Esophagus muscularis mucosa (tissue), 3 donors: ENCODE data around the gene MRPL38.

Experiments used
- CTCF ChIP-seq, 3 experiments: fragments of 200-600 bp in 2 of 3; fragments of 450-650 bp in 1 of 3; sonication (generic) in 2 of 3; IDR thresholded peaks; one replicate each; pipeline ENCODE4 v1.5.1; 2017 to 2019; ENCODE audit warnings: antibody characterized with exemption in 3 of 3, mild to moderate bottlenecking in 2 of 3, moderate library complexity in 1 of 3
- POLR2A ChIP-seq: fragments of 450-650 bp; IDR thresholded peaks from one replicate; pipeline ENCODE4 v1.6.1; 2017; ENCODE audit warnings: antibody characterized with exemption, moderate library complexity, mild to moderate bottlenecking, low read depth
- POLR2AphosphoS5 ChIP-seq, 2 donors: sonication (generic); formaldehyde crosslinking; IDR thresholded peaks; one replicate each; pipeline ENCODE4 v1.6.1; 2017; ENCODE audit warnings: antibody characterized with exemption in 2 of 2

- TF ChIP-seq CTCF (IDR thresholded peaks at IDR 0.05), result no peak
- TF ChIP-seq POLR2AphosphoS5 (IDR thresholded peaks at IDR 0.05), result no peak
- TF ChIP-seq POLR2A, result no peak
Observed at GRCh38 chr17:75950421-75950820, 45.7 kb upstream of the MRPL38 start.
